Activated CD4-positive, CD25-positive, alpha-beta regulatory T cell treated with anti-CD3 and anti-CD28 coated beads, Interleukin-2, amount 50 U/mL, for 24 hours (primary cell): ENCODE data around the gene DDRGK1.
A peak's percentile ranks its signal among the peaks of the same experiment; 100 is the strongest.

Source experiments
- ATAC-seq, 2 donors: fragments of 150-1000 bp; cut with Tn5 transposase; one replicate each; pipeline ENCODE4 v1.10.0; 2021; ENCODE audit warnings: mild to moderate bottlenecking in 1 of 2, moderate library complexity in 1 of 2

DDRGK1 gene

GRCh38 chr20:3180319-3180718, 24.2 kb downstream of the DDRGK1 start:
- ATAC-seq, result no peak

GRCh38 chr20:3177746-3178485, 26.6 kb downstream of the DDRGK1 start:
- no peak for ATAC-seq

GRCh38 chr20:3175270-3175669, 29.2 kb downstream of the DDRGK1 start:
- ATAC-seq, result no peak

- no peak for ATAC-seq
These were observed 29.8 kb downstream of the DDRGK1 start for GRCh38 chr20:3174442-3175261.

- ATAC-seq, result peak; percentile 89 to 94
These were observed 30.7 kb downstream of the DDRGK1 start for GRCh38 chr20:3173610-3174441.

- ATAC-seq, result peak; percentile 75 to 77
These were observed 31.4 kb downstream of the DDRGK1 start, which contains the start of gene LZTS3 for GRCh38 chr20:3172933-3173609. Gene LZTS3, minus strand, starts transcription at chr20:3173549. Its CDS starts 6,386 bp downstream, at chr20:3167163.

- no peak for ATAC-seq
These were observed 32.2 kb downstream of the DDRGK1 start for GRCh38 chr20:3172126-3172932.

GRCh38 chr20:3171391-3172125, 32.9 kb downstream of the DDRGK1 start:
- no peak for ATAC-seq

GRCh38 chr20:3168829-3169590, 35.5 kb downstream of the DDRGK1 start:
- ATAC-seq, result no peak

- no peak for ATAC-seq
These were observed 36.2 kb downstream of the DDRGK1 start for GRCh38 chr20:3168079-3168828.

GRCh38 chr20:3167738-3168078, 36.8 kb downstream of the DDRGK1 start:
- no peak for ATAC-seq

- no peak for ATAC-seq
These were observed 37.6 kb downstream of the DDRGK1 start for GRCh38 chr20:3166913-3167342.

GRCh38 chr20:3166338-3166912, 38.1 kb downstream of the DDRGK1 start:
- no peak for ATAC-seq

GRCh38 chr20:3165473-3166337, 38.8 kb downstream of the DDRGK1 start:
- no peak for ATAC-seq

GRCh38 chr20:3164763-3165410, 39.6 kb downstream of the DDRGK1 start:
- no peak for ATAC-seq

GRCh38 chr20:3164043-3164762, 40.3 kb downstream of the DDRGK1 start:
- no peak for ATAC-seq
